ENCODE results near the gene MAGI2.

GRCh38 chr7:79287981-79288380 lies 165.5 kb downstream of the MAGI2 start:
- TF ChIP-seq, protein P1, sequence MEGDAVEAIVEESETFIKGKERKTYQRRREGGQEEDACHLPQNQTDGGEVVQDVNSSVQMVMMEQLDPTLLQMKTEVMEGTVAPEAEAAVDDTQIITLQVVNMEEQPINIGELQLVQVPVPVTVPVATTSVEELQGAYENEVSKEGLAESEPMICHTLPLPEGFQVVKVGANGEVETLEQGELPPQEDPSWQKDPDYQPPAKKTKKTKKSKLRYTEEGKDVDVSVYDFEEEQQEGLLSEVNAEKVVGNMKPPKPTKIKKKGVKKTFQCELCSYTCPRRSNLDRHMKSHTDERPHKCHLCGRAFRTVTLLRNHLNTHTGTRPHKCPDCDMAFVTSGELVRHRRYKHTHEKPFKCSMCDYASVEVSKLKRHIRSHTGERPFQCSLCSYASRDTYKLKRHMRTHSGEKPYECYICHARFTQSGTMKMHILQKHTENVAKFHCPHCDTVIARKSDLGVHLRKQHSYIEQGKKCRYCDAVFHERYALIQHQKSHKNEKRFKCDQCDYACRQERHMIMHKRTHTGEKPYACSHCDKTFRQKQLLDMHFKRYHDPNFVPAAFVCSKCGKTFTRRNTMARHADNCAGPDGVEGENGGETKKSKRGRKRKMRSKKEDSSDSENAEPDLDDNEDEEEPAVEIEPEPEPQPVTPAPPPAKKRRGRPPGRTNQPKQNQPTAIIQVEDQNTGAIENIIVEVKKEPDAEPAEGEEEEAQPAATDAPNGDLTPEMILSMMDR (IDR thresholded peaks at IDR 0.05; ENCODE audit: insufficient read depth, low read length, poor library complexity, severe bottlenecking): no peak
- TF ChIP-seq EZH2phosphoT487 (conservative IDR thresholded peaks at IDR 0.05; ENCODE audit: low read length): no peak
